Measurements from ENCODE around the gene PKP2. TPM values are rescaled to one million over a fixed set of nuclear protein-coding genes. Genes with fewer than 3 reads are reported as not detected.
"Not testable (repeated sequence)": the region's sequence is repeated elsewhere in the genome, so short reads cannot be mapped to it uniquely, and the experiment has no call there.

The PKP2 gene
- total and polyA plus RNA-seq, 8 donors, result 1.5 to 6.7 (median 4.2) TPM

DNA sequence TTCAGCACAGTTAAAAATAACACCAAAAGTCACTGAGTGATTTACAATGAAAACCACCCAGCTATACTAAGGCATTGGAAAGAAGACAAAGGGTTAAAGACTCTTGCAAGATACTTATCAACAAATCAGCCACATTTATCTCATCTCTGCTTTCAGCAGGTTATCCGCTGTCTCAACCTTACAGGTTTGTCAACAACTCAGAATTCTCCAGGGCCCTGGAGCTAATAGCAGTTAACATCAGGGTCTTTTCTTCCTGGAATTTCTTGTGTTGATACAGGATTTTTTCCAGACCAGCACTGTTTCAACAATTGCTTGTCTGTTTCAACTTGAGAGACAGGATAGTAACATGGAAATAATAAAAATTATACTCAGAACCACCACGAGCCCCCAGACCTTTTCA is 3.5 kb downstream of the PKP2 start:
- Histone ChIP-seq H3K4me1 (peaks cover 0 to 40% of the 10 kb centered on the region in 2 donors), H3K4me3 (no peak overlapping the region), H3K27ac (no peak overlapping the region), H3K36me3 (no peaks in the 10 kb centered on the region), H3K27me3 (peaks cover 30 to 68% of the 10 kb centered on the region in 2 donors), H3K9me3 (no peaks in the 10 kb centered on the region)
- ATAC-seq (no peak), DNase-seq (no peak)
- intact Hi-C loops (cut with DNase I), result no loop called here
- TF ChIP-seq, protein P1, sequence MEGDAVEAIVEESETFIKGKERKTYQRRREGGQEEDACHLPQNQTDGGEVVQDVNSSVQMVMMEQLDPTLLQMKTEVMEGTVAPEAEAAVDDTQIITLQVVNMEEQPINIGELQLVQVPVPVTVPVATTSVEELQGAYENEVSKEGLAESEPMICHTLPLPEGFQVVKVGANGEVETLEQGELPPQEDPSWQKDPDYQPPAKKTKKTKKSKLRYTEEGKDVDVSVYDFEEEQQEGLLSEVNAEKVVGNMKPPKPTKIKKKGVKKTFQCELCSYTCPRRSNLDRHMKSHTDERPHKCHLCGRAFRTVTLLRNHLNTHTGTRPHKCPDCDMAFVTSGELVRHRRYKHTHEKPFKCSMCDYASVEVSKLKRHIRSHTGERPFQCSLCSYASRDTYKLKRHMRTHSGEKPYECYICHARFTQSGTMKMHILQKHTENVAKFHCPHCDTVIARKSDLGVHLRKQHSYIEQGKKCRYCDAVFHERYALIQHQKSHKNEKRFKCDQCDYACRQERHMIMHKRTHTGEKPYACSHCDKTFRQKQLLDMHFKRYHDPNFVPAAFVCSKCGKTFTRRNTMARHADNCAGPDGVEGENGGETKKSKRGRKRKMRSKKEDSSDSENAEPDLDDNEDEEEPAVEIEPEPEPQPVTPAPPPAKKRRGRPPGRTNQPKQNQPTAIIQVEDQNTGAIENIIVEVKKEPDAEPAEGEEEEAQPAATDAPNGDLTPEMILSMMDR (IDR thresholded peaks at IDR 0.05), result no peak

DNA sequence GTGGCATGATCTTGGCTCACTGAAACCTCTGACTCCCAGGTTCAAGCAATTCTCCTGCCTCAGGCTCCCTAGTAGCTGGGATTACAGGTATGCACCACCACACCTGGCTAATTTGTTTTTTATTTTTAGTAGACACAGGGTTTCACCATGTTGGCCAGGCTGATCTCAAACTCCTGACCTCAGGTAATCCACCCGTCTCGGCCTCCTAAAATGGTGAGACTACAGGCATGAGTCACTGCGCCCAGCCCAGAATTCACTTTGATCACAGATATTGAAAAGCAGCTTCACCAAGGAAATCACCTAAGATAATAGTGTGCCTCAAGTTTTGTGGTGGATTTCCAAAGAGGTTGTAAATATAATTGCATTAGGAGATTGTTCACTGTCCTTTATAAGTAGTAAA is 4.2 kb downstream of the PKP2 start:
- ATAC-seq; H3K4me3 ChIP-seq; DNase-seq; intact Hi-C loops (cut with DNase I); H3K36me3 ChIP-seq; H3K9me3 ChIP-seq; H3K27ac ChIP-seq: not testable (repeated sequence)
- Histone ChIP-seq H3K4me1 (peaks cover 0 to 40% of the 10 kb centered on the region in 2 donors), H3K27me3 (peaks cover 30 to 75% of the 10 kb centered on the region in 2 donors)

DNA sequence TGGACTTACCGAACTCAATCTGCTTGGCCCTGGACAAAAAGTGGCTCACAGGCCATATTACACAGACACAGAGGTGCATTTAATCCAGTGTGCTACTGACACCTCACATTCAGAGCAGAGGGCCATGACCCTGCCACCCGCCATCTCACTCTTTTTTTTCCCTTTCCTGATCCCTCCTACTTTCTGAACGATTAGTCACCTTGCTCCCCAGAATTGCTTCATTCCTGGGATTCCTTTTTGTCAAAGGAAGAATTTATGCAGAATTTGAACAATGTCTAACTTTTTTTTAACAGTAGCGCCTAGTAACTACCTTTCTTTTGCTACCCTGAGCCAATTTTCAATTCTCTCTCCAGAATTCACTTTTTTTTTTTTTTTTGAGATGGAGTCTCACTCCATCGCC is 4.6 kb downstream of the PKP2 start:
- H3K4me3 ChIP-seq, result no peak overlapping the region
- ATAC-seq (no peak), DNase-seq (no peak)
- H3K27me3 ChIP-seq, result peaks cover 30 to 76% of the 10 kb centered on the region in 2 donors
- H3K27ac ChIP-seq, result no peak overlapping the region
- intact Hi-C loops (cut with DNase I), result no loop called here
- no peaks in the 10 kb centered on the region for H3K9me3 ChIP-seq
- H3K36me3 ChIP-seq, result no peaks in the 10 kb centered on the region
- peaks cover 0 to 37% of the 10 kb centered on the region in 2 donors for H3K4me1 ChIP-seq
- TF ChIP-seq, protein P1 (IDR thresholded peaks at IDR 0.05), result no peak

DNA sequence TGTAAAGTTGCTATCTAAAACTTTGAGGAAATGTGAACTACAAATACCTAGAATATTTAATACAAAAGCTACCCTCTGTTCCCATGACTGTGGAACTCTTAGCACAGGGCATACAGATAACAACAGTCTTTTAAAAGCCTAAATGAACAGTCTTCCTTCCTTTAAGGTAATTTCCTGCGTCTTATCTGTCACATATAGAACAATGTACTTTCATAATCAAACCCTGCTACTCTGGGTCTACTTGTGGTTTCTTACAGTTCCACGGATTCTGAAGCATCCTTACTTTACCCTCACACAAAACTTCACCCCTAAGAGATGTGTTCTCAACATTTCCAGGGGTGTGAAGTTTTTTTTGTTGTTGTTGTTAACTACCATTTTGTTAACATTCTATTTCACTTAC is 5.1 kb downstream of the PKP2 start:
- no peaks in the 10 kb centered on the region for H3K9me3 ChIP-seq
- peaks cover 0 to 36% of the 10 kb centered on the region in 2 donors for H3K4me1 ChIP-seq
- TF ChIP-seq, protein P1 (IDR thresholded peaks at IDR 0.05), result no peak
- H3K27ac ChIP-seq, result no peak overlapping the region
- no peak for ATAC-seq
- peaks cover 30 to 75% of the 10 kb centered on the region in 2 donors for H3K27me3 ChIP-seq
- no peaks in the 10 kb centered on the region for H3K36me3 ChIP-seq
- intact Hi-C loops (cut with DNase I), result no loop called here
- H3K4me3 ChIP-seq, result no peak overlapping the region
- no peak for DNase-seq

DNA sequence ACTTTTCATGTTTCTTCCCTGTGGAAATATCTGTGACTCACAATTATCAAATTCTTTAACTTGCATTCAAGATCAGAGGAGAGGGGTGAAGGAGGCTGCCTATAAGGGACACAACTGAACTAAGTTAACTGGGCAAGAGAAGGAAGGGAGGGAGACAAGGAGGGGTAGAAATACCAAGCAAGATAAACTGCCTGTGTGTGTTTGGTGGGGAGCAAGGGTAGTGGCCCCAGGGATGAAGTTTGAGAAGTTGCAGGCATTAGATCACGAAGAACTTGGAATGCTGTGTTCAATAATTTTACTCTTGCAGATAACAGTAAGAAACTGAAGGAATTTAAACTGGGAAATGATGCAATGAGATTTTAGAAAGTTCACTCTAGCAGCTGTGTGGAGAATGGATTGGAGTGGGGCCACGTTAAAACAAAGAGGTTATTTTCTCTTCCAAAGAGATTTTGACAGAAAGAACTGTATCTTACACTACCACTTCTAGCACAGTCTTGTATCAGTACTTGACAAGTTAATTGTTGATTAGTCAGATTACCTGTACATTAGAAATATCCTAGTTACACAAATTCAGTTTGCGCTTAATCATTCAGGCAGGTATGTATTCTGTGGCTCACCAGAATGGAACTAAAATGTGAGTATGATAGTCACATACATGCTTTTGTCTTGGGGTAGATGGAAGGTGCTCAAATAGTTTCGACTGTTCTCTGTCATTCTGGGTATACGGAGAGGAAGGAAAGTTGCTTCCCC is 7.4 kb downstream of the PKP2 start:
- Histone ChIP-seq H3K4me1 (peaks cover 0 to 12% of the 10 kb centered on the region in 2 donors), H3K36me3 (no peaks in the 10 kb centered on the region), H3K27me3 (peaks cover 10 to 60% of the 10 kb centered on the region in 2 donors), H3K4me3 (no peak overlapping the region), H3K9me3 (no peaks in the 10 kb centered on the region), H3K27ac (no peak overlapping the region)
- DNase-seq, result no peak
- TF ChIP-seq, protein P1 (IDR thresholded peaks at IDR 0.05), result no peak
- ATAC-seq, result no peak
- intact Hi-C loops (cut with DNase I), result no loop called here

Data from left lung (tissue), 10 donors.